Uterus (tissue), 4 donors: Measurements from ENCODE around the gene PRM2. TPM values are rescaled to one million over a fixed set of nuclear protein-coding genes. Genes with fewer than 3 reads are reported as not detected.

Experiments
- DNase-seq, 2 donors: peaks; one replicate each; pipeline ENCODE4 v3.0.0-alpha.2; 2019 to 2020
- H3K27ac ChIP-seq, 2 donors: fragments of 200-600 bp; sonication (generic); 1 replicate in 1 of 2; 2 replicates in 1 of 2; pipeline ENCODE4 v1.5.1; 2016 to 2018
- H3K27me3 ChIP-seq, 2 donors: fragments of 200-600 bp; sonication (generic); one replicate each; pipeline ENCODE4 v1.5.1; 2018 to 2019; ENCODE audit warnings: control low read depth in 1 of 2
- H3K36me3 ChIP-seq, 2 donors: fragments of 200-600 bp; sonication (generic); one replicate each; pipeline ENCODE4 v1.5.1; 2019; ENCODE audit warnings: control low read depth in 1 of 2
- H3K4me1 ChIP-seq, 2 donors: fragments of 200-600 bp; sonication (generic); one replicate each; pipeline ENCODE4 v1.5.1; 2018 to 2019; ENCODE audit warnings: control low read depth in 1 of 2
- H3K4me3 ChIP-seq, 2 donors: fragments of 200-600 bp; sonication (generic); 1 replicate in 1 of 2; 2 replicates in 1 of 2; pipeline ENCODE4 v1.5.1; 2018 to 2019; ENCODE audit warnings: mild to moderate bottlenecking in 1 of 2
- H3K9me3 ChIP-seq, 2 donors: fragments of 200-600 bp; sonication (generic); one replicate each; pipeline ENCODE4 v1.5.1; 2019; ENCODE audit warnings: control low read depth in 1 of 2
- CTCF ChIP-seq, 4 experiments: fragments of 200-600 bp in 2 of 4; fragments of 450-650 bp in 2 of 4; sonication (generic) in 2 of 4; IDR thresholded peaks; one replicate each; pipeline ENCODE4 v1.5.1; 2016 to 2019; ENCODE audit warnings: antibody characterized with exemption in 4 of 4, mild to moderate bottlenecking in 2 of 4, moderate library complexity in 1 of 4
- POLR2A ChIP-seq, 2 donors: fragments of 450-650 bp; IDR thresholded peaks; one replicate each; pipeline ENCODE4 v1.6.1; 2016; ENCODE audit warnings: antibody characterized with exemption in 2 of 2, mild to moderate bottlenecking in 1 of 2, moderate library complexity in 1 of 2
- intact Hi-C: fragments of 100-400 bp; cut with DNase I; formaldehyde crosslinking; loops from one replicate; pipeline ENCODE4 v1.15.1; 2023; ENCODE audit warnings: low total_unique reads
- total RNA-seq, 4 donors: library from RNA; depleted of rRNA in 3 of 4; stranded (reverse); fragments of >200 nt in 3 of 4; gene quantifications; one replicate each; pipeline versions ENCODE4 v1.1.0 to v1.2.4, GENCODE V29; 2014 to 2023
- donor health status: DM: yes; HTN: yes; CAD: no.

The PRM2 gene
- total RNA-seq, 4 donors from 2014 or later = not detected

- Histone ChIP-seq H3K4me3 (no peak overlapping the region), H3K9me3 (no peaks in the 10 kb centered on the region), H3K4me1 (no peaks in the 10 kb centered on the region), H3K36me3 (no peaks in the 10 kb centered on the region), H3K27ac (no peak overlapping the region), H3K27me3 (no peaks in the 10 kb centered on the region)
- intact Hi-C loops = no loop called here
- TF ChIP-seq CTCF (IDR thresholded peaks at IDR 0.05) (no peak), POLR2A (IDR thresholded peaks at IDR 0.05) (no peak)
- DNase-seq = no peak
These were observed 36.3 kb downstream of the PRM2 start for GRCh38 chr16:11239644-11240632.

GRCh38 chr16:11238272-11239202 lies 37.7 kb downstream of the PRM2 start:
- intact Hi-C loops = no loop called here

GRCh38 chr16:11236461-11237254 lies 39.6 kb downstream of the PRM2 start:
- H3K9me3 ChIP-seq = no peaks in the 10 kb centered on the region
- no peak overlapping the region for H3K27ac ChIP-seq
- H3K4me1 ChIP-seq = no peaks in the 10 kb centered on the region
- no peak for DNase-seq
- intact Hi-C loops = no loop called here
- TF ChIP-seq CTCF (IDR thresholded peaks at IDR 0.05) (no peak), POLR2A (IDR thresholded peaks at IDR 0.05) (no peak)
- H3K27me3 ChIP-seq = no peaks in the 10 kb centered on the region
- H3K4me3 ChIP-seq = no peak overlapping the region
- H3K36me3 ChIP-seq = no peaks in the 10 kb centered on the region

More at GRCh38 chr16:11238272-11239202, 37.7 kb downstream of the PRM2 start:
- DNase-seq = no peak
- no peak overlapping the region for H3K27ac ChIP-seq
- H3K36me3 ChIP-seq = no peaks in the 10 kb centered on the region
- H3K27me3 ChIP-seq = no peaks in the 10 kb centered on the region
- no peaks in the 10 kb centered on the region for H3K9me3 ChIP-seq
- TF ChIP-seq POLR2A (IDR thresholded peaks at IDR 0.05) (no peak), CTCF (IDR thresholded peaks at IDR 0.05) (no peak)
- H3K4me3 ChIP-seq = no peak overlapping the region
- H3K4me1 ChIP-seq = no peaks in the 10 kb centered on the region

GRCh38 chr16:11235703-11235991 lies 40.6 kb downstream of the PRM2 start:
- Histone ChIP-seq H3K27me3 (no peaks in the 10 kb centered on the region), H3K27ac (no peak overlapping the region), H3K4me1 (no peaks in the 10 kb centered on the region), H3K9me3 (no peaks in the 10 kb centered on the region), H3K36me3 (no peaks in the 10 kb centered on the region), H3K4me3 (no peak overlapping the region)
- no peak for DNase-seq
- intact Hi-C loops = no loop called here
- TF ChIP-seq CTCF (IDR thresholded peaks at IDR 0.05) (no peak), POLR2A (IDR thresholded peaks at IDR 0.05) (no peak)
